ENCODE measurements around the gene ATG9A.

DNA sequence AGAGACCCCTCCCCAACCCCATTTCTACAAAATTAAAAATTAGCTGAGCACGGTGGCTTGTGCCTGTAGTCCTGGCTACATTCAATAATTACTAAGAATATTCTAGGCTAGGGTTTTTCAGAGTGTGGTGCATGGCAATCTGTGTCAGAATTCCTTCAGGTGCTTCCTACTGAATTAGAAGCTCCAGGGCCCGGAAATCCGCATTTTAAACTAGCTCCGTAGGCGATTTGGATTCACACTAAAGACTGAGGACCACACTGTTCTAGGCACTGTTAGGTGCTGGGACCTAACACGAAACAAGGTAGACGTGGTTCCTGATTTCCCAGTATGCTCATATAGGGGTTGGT is 23.5 kb downstream of the ATG9A start:
- TF ChIP-seq, protein P1, sequence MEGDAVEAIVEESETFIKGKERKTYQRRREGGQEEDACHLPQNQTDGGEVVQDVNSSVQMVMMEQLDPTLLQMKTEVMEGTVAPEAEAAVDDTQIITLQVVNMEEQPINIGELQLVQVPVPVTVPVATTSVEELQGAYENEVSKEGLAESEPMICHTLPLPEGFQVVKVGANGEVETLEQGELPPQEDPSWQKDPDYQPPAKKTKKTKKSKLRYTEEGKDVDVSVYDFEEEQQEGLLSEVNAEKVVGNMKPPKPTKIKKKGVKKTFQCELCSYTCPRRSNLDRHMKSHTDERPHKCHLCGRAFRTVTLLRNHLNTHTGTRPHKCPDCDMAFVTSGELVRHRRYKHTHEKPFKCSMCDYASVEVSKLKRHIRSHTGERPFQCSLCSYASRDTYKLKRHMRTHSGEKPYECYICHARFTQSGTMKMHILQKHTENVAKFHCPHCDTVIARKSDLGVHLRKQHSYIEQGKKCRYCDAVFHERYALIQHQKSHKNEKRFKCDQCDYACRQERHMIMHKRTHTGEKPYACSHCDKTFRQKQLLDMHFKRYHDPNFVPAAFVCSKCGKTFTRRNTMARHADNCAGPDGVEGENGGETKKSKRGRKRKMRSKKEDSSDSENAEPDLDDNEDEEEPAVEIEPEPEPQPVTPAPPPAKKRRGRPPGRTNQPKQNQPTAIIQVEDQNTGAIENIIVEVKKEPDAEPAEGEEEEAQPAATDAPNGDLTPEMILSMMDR (IDR thresholded peaks at IDR 0.05) = no peak
- no peak for TF ChIP-seq POLR2A (IDR thresholded peaks at IDR 0.05)
